ENCODE results near the gene ANO1.

Gene ANO1

DNA sequence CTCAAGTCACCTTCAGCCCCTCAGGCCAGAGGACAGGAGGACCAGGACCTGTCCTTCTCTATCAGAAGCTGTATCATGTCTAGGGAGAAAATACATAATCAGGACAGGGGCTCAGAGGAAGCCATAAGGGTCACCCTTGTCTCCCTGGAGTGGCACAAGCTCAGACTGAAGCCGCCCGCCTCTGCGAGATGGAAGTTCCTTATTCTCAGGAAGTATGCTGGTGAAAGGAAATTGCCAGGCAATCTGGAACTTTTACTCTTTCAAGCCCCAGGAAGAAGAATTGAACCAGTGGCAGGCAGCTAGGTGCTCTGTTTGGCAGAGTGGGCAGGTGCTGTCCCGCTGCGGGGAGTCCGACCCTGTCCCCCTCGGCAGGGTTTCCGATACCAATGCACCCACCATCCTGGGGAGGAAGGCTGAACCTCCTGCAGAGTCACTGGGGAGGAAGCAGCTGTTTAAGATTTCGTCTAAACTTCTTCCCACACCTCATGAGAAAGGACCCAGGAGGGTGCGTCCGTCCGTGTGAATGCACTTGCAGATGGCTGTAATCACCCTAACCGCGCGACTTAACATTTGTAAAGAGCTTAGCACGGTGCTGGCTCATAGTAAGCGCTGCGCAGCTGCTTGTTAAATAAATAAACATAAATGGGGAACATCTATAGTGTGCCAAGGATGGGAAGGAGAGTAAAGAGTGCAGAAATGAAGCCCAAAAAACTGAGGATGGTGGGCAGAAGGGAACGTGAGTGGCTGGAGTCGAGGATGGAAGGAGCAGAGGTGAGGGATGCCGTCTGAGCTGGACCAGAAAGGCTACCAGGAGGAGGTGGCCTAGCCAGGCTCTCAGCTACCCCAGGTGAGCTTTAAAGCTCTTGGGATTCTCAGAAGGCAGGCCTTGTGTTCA, 5.0 kb upstream of the ANO1 start:
- DNase-seq (ENCODE audit: low read depth): no peak

DNA sequence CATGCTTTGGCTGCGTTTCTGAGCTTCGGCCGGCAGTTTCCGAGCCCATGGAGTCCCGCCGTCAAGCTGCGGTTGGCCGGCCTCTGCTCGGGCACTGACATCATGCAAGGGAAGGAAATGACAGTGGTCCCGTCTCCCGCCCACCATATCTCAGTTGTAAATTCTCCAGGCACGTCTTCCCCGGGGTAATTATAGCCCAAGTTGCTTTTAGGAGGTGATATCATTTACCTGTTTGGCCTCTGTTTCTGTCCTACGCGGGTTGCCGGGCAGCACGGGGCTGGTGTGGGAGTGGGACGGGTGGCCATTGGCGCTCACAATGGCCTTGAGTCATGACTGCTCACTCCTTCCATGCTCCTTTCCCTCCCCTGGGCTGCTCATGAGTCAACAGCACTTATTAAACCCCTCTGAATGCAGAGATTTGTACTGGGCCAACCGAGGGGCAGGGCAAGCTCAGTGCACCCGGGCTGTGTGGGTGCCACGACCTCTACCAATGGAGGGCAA, 4.2 kb upstream of the ANO1 start:
- no peak for DNase-seq (ENCODE audit: low read depth)

DNA sequence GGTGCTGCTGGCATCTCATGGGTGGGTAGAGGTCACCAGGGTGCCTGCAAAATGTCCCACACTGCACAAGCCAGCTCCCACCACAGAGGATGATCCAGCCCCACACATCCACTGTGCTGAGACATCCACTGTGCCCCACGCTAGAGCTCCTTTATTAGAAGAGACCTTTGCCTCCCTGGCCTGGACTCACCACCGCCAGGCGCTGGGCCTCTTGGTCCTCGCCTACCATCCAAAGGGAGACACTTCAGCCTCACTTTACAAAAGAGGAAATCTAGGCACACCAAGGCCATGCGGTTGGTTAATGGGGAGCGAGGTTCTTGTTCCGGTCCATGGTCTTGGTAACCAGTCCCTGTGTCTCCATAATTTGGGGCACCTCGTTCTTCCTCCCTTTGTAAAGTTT, 3.4 kb upstream of the ANO1 start:
- no peak for DNase-seq (ENCODE audit: low read depth)

DNA sequence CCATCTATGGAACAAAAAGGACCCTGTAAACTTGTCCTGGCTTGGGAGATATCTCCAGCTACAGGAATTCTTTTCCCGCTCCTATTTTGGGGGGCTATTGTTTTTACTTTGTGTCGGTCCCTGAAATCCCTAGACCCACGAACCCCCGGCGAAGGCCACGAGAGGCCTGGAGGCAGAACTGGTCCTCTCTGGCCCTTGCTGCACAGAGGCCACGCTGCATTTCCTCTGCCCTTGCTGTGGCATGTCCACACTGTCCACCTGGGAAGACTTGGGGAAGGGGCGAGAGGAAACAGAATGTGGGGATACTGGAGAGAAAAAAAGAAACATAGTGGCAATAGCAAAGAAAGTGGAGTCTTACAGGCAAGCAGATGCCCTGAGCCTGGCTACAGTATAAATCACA, 2.3 kb upstream of the ANO1 start:
- DNase-seq (ENCODE audit: low read depth): no peak

DNA sequence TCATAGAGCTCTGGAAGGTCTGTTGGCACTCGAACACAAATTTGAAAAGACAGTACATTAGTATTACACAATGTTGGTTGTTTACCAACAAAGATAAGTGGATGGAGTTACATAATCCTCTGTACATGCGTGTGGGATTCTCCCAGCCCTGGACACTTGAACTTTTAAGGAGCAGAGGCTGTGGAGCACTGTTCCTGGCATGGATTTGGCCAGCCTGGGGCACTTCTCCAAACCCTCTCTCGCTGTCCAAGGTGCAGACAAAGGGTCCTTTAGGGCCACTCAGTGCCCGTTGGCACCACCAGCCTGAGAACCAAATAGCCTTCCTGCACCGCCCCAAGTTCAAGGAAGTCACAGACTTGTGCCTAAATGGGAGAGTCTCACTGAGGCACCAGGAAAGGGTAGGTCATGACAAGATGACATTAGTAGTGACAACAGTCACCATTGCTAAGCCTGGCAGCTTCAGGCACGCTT, 1.6 kb upstream of the ANO1 start:
- no peak for DNase-seq (ENCODE audit: low read depth)

DNA sequence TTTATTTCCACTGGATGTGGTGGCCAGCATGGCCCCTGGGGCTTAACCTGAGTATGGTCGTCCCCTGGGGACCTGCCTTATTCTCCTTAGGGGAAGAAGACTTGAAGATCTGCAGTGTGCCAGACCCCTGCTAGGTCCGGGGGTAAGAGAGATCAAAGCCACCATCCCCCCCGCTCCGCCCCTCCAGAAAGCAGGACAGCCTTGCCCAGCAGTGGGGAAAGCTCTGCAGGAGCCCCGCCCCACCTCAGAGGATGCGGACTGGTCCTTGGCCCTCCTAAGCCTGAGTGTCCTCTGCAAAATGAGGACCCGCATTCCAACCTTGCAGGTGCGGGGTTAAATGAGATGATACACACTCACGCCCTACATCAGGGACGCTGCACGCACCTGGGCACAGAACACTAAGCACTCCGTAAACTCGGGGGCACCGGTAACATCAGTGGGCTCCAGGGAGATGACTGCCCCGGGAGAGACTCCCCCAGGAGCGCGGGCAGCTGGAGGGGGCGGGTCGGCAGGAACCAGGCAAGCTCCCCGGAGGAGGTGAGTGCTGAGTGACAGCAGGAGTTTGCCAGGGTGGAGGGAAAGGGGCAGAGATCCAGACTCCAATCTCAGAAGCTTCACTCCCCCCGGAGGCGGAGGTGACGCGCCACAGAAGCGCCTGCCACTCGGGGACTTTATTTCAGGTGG, 564 bp upstream of the ANO1 start:
- no peak for DNase-seq (ENCODE audit: low read depth)

DNA sequence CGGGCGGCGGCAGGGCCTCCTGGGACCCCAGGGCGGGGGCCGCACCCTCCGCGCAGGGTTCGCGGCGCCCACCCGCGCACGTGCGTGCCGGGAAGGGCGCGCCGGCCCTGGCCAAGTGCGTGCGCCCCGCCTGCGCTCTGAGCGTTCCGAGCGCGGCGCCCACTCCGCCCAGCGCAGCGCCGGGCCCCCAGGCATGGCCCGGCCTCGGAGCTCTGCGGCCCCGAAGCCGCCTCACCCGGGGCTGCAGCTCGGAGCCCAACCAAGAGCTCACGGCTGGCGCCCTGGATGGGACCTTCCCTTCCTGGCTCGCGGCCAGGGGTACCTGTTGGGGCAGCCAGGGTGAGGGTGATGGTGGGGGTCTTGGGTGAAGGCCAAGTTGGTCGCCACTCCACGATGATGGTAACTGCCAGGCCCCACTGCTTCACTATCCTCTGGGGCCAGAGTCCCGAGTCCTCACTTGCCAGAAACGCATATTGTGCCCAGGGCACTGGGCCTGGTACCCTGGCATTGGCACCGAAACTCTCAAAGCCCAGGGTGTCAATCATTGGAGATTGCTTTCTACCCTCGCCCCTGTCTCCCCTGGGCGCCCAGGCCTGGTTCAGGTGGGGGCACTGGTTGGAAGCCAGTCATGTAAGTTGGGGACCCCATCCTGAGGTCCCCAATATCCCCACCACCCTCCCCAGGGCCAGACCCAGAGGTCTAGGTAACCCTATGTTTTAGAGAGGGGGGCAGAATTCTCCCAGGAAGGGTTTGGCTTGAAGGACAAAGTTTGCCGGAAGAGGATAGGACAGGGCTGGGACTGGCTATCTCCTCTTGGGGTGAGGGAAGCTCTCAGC, 882 bp downstream of the ANO1 start:
- no peak for DNase-seq (ENCODE audit: low read depth)

DNA sequence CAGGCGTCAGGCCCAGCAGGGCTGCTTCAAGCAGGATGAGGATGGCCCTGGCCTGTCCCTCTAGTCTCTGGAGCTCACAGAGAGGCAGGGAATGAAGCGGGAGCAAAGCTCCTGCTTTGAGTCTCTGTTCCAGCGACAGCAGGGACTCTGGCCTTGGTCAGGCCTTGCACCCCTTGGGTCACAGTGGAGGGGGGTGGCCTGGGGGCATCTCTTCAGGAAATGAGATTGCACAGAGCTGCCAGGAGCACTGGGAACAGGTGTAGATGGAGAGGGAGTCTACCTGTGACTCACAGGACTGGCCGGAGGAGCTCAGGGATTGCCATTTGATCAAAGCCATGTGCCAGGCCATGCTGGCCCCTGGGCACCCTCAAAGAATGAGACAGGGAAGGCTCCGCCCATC, 1.6 kb downstream of the ANO1 start:
- no peak for DNase-seq (ENCODE audit: low read depth)

DNA sequence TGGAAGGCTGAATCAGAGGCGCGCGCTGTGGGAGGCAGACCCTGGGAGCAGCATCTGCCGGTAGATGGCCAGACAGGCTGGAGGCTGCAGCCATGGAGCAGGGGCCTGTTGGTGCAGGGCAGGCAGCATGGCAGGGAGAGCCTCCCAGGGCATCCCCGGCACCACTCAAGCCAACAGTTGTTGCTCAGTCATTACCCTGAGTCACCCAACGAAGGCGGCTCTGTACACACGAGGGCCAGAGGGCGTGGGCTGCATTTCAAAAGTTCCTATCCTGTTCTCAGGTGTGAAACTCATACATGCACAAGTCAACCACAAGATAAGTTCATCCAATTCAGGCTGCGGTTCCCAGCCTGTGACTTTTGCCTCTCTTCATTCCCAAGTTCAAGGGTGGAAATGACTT, 2.6 kb downstream of the ANO1 start:
- DNase-seq (ENCODE audit: low read depth): no peak

DNA sequence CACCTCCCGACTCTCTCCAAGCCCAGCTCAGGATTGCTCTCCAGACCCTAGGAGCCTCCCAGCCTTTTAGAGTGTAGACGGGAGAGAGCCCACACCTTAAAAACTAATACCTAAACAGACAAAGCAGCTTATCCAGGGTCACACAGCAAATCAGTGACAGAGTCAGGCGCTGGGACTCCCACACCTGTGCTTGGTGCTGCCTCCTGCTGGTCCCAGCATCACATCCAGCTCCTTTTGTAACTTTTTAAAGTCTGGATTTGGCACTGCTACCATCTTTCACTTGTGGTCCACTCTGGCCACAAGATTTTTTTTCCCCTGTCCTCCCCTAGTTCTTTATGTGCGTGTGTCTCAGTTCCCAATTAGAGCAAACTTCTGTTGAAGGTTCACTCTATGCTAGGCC, 4.7 kb downstream of the ANO1 start:
- no peak for DNase-seq (ENCODE audit: low read depth)

DNA sequence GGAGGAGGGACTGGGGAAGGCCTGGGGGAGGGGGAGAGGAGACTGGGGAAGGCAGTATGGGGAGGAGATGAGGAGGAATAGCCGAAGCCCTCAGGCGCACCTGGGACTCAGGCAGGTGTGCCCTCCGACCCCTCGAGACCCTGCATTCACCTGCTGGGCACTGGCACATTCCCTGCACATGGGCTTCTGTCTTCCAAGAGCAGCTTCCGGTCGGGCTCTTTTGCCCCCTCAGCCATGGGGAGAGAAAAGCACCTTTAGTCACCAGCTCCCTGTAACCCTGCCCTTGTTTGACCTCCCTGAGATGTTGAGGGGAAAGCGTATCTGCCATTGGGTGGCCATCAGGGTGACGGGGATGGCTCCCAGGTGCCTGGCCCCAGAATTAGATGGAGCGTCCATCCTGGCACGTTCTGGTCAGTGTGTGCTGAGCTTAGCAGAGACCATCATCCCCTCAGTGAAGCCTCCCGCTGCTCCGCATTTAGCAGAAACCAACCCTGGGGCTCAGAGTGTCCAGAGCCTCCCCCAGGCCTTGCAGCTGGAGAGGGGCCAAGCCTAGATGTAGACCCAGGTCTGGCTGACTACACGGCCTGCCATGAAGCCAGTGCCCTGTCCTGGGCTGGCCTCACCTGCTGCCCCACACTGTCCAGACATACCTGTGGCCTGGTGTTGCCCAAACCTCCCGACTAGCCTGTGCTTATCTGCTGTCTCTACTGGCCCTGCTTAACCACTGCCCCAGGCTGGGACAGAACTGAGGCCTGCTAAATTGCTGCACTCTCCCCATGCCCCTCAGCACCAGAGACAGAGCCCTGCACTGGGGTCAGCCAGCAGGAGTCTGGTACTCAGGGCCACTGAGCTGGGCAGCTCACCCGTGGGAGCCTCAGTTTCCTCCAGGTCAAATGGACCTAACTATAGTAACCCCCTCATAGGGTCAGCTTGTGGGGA, 6.2 kb downstream of the ANO1 start:
- DNase-seq (ENCODE audit: low read depth): no peak

DNA sequence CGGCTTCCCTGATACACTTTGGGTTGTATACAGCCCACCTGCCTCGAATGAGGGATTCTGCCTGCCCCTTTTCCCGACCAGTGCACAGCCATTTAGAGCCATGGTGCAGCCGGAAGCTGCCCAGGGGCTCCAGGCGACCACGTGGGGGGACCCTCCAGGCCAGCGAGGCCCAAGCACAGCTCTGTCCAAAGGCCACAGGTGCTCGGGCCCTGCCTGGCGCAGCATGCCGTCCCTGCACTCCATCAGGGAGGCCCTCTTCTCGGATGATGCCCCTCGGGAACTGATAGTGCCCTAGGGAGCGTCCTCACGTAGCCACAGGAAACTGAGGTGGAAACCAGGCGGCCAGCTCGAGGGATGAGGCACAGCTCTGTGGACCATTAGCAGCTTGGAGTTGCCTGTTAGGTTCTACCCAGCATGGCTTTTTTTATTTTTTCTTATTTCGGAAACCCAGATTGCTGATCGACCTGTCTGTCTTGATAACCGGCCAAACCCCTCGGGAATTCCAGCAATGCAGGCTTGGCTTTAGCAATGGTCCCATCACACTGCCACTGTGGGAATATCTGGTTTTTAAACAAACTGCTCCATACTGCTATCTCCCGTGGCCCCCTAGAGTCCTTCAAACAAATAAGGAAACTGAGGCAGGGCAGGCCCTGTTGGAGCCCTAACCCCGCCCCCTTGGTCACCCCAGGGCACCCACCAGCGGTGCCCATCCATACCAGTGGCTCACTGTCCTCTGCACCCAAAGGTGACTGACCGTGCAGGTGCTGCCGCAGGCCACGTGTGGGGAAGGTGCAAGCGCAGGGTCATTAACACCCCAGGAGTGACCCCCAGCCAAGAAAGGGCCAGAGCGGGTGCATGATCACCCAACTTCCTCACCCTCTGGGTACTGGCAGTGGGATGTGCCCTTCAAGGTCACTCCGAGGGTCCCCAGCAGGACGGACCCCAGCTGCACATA, 8.0 kb downstream of the ANO1 start:
- no peak for DNase-seq (ENCODE audit: low read depth)

DNA sequence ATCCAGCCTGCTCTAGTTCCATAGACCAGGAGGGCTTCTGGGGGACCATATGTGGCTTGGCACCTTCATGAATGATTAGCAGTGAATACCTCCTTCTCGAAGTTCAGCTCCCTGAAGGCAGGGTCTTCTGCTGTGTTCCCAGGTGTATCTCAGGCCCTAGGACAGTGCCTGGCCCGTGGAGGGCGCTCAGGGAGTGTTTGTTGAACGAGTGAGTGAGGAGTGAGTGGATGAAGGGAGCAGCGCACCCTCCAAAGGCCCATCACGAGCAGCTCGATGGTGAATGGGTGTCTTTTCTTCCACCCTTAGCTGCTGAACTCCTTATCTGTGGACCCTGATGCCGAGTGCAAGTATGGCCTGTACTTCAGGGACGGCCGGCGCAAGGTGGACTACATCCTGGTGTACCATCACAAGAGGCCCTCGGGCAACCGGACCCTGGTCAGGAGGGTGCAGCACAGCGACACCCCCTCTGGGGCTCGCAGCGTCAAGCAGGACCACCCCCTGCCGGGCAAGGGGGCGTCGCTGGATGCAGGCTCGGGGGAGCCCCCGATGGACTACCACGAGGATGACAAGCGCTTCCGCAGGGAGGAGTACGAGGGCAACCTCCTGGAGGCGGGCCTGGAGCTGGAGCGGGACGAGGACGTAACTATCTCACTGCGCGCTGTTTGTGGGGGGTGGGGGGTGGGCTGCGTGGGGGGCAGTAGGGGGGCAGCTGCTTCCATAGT, 9.5 kb downstream of the ANO1 start:
- DNase-seq (ENCODE audit: low read depth): no peak

DNA sequence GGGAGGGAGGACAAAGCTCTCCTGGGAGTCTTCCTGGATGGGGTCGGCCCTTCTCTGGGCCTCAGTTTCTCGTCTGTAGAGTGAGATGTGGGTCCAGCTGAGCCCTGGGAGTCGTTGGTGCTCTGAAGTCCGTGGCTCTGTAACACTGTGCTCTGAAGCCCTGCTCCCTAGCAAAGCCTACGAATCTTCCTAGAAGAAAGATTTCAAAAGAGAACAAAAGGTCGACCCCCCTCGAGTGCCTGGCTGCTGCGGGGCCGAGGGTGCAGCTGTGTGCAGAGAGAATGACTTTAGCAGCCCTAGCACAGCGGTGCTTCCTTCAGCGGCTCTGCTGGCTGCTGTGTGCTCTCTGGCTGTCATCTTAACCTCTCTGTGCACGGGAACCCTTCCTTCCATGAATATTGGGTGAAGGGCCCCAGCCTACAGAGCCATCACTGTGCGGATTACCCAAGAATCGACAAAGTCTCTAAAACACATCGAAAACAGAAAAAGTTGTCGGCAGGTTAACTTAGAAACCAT, 10.7 kb downstream of the ANO1 start:
- DNase-seq (ENCODE audit: low read depth): no peak

DNA sequence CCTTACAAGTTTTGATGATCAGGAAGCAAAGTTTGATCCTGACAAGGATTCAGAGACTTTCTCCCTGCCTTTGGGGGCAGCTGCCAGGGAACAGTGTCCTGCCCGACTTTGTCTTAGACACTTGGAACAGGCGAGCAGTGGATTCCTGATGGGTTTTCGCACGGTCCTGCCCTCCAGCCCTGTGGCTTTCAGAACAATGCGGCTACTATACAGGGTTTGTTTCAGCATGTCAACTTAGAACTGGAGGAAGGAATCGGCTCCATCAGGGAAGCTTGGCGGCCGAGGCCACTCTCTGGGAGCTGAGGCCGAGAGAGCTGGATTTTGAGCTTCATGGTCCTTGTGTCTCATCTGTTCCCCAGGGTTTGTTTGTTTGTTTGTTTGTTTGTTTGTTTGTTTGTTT, 11.5 kb downstream of the ANO1 start:
- DNase-seq (ENCODE audit: low read depth): no peak

DNA sequence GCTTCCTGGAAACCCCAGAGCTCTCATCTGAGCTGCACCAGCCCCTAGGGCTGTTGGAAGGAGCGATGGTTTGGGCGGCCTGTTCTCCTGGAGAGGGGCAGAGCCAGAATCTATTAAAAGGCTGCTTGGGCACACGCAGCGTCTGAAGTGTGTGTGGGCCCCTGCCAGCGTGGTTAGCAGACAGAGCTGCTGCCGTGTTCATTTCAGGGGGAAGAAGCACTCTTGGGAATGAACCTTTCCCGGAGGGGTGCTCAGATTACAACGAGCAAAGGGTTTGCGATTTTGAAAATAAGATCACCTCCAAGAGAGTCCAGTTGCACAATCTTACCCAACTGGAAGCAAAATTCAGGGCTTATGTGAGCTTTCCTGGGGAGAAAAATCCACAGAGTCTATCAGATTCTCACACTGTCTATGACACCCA, 12.9 kb downstream of the ANO1 start:
- no peak for DNase-seq (ENCODE audit: low read depth)

DNA sequence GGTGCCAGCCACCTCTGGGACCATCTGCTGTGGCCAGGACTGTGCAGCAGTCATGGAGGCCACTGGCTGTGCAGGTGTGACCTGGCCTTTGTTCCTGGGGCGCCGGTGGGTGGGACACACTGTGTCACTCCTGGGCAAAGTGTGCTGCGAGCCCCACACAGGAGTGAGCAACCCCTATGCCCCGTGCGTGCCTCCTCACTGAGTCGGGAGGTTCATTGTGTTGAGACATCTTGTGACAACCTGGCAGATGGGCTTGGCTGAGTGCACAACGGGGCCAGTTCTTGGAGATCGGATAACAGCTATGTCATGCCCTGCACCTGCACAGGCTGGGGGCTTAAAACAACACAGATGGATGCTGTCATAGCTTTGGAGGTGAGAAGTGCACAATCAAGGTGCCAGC, 13.5 kb downstream of the ANO1 start:
- DNase-seq (ENCODE audit: low read depth): no peak

DNA sequence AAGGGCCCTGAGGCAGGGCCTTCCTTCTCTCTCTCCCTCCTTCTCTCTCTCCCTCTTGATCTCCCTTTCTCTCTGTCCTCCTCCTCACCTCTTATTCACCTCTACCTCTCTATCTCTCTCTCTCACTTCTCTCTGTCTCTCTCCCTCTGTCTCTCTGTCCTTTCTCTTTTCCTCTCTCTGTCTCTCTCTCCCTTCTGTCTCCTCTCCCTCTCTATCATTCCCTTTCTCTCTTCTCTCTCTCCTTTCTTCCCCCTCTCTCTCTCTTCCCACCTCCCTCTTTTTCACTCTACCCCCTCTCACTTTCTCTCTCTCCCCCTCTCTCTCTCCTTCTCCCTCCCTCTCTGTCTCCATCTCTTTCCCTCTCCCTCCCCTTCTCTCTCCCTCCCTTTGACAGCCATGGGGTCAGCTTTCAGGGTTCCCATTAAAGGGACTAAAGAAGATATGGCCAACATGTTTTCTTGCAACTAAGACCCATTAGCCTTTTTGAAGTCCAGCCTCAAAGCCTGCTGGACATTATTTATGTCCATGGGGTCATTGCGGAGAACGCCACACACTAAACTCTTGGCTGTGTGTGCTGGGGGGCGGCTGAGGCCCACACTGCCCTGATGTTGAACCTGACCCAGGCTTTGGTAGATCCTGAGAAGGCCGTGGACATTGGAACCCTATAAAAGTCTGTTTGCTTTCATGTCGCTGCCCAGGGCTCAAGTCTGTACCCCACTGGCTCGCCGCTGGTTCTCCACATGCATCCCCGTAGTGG, 15.0 kb downstream of the ANO1 start:
- DNase-seq (ENCODE audit: low read depth): no peak

All from activated T-helper 9 cell treated with anti-CD3 and anti-CD28 coated beads, Interleukin-2, amount 50 U/mL, for 16 hours (primary cell).